ENCODE measurements around the gene GRPEL2.
A peak's percentile ranks its signal among the peaks of the same experiment; 100 is the strongest.

The GRPEL2 gene

GRCh38 chr5:149304195-149305078, 40.9 kb upstream of the GRPEL2 start:
- Histone ChIP-seq H3K27ac (ENCODE audit: low read length) (no peak overlapping the region), H3K27me3 (ENCODE audit: control insufficient read depth in 1 of 2, insufficient read depth in 2 of 2, low read length in 2 of 2) (no peaks in the 10 kb centered on the region), H3K4me3 (ENCODE audit: low read length in 2 of 2) (no peak overlapping the region), H3K9me3 (ENCODE audit: control insufficient read depth in 2 of 2, low read length in 2 of 2) (no peaks in the 10 kb centered on the region), H3K9ac (ENCODE audit: low read length in 2 of 2) (no peak overlapping the region), H3K36me3 (ENCODE audit: control insufficient read depth in 2 of 2, insufficient read depth in 2 of 2, low read length in 2 of 2) (no peaks in the 10 kb centered on the region), H3K4me1 (ENCODE audit: control insufficient read depth, insufficient read depth, low read length) (no peaks in the 10 kb centered on the region)

GRCh38 chr5:149309354-149309753, 35.9 kb upstream of the GRPEL2 start:
- H3K9ac ChIP-seq (ENCODE audit: low read length in 2 of 2), result no peak overlapping the region
- peaks cover 2% of the 10 kb centered on the region for H3K4me1 ChIP-seq (ENCODE audit: control insufficient read depth, insufficient read depth, low read length)
- no peak overlapping the region for H3K27ac ChIP-seq (ENCODE audit: low read length)
- no peaks in the 10 kb centered on the region for H3K36me3 ChIP-seq (ENCODE audit: control insufficient read depth in 2 of 2, insufficient read depth in 2 of 2, low read length in 2 of 2)
- no peaks in the 10 kb centered on the region for H3K9me3 ChIP-seq (ENCODE audit: control insufficient read depth in 2 of 2, low read length in 2 of 2)
- no peaks in the 10 kb centered on the region for H3K27me3 ChIP-seq (ENCODE audit: control insufficient read depth in 1 of 2, insufficient read depth in 2 of 2, low read length in 2 of 2)
- no peak overlapping the region for H3K4me3 ChIP-seq (ENCODE audit: low read length in 2 of 2)

GRCh38 chr5:149310488-149310887, 34.8 kb upstream of the GRPEL2 start:
- H3K9me3 ChIP-seq (ENCODE audit: control insufficient read depth in 2 of 2, low read length in 2 of 2), result no peaks in the 10 kb centered on the region
- H3K36me3 ChIP-seq (ENCODE audit: control insufficient read depth in 2 of 2, insufficient read depth in 2 of 2, low read length in 2 of 2), result no peaks in the 10 kb centered on the region
- no peak overlapping the region for H3K27ac ChIP-seq (ENCODE audit: low read length)
- H3K4me3 ChIP-seq (ENCODE audit: low read length in 2 of 2), result no peak overlapping the region
- no peaks in the 10 kb centered on the region for H3K27me3 ChIP-seq (ENCODE audit: control insufficient read depth in 1 of 2, insufficient read depth in 2 of 2, low read length in 2 of 2)
- no peak overlapping the region for H3K9ac ChIP-seq (ENCODE audit: low read length in 2 of 2)
- H3K4me1 ChIP-seq (ENCODE audit: control insufficient read depth, insufficient read depth, low read length), result peaks cover 2% of the 10 kb centered on the region

- H3K9ac ChIP-seq (ENCODE audit: low read length in 2 of 2), result no peak overlapping the region
- H3K27me3 ChIP-seq (ENCODE audit: control insufficient read depth in 1 of 2, insufficient read depth in 2 of 2, low read length in 2 of 2), result no peaks in the 10 kb centered on the region
- H3K36me3 ChIP-seq (ENCODE audit: control insufficient read depth in 2 of 2, insufficient read depth in 2 of 2, low read length in 2 of 2), result no peaks in the 10 kb centered on the region
- H3K4me3 ChIP-seq (ENCODE audit: low read length in 2 of 2), result no peak overlapping the region
- H3K27ac ChIP-seq (ENCODE audit: low read length), result no peak overlapping the region
- peaks cover 2% of the 10 kb centered on the region for H3K4me1 ChIP-seq (ENCODE audit: control insufficient read depth, insufficient read depth, low read length)
- no peaks in the 10 kb centered on the region for H3K9me3 ChIP-seq (ENCODE audit: control insufficient read depth in 2 of 2, low read length in 2 of 2)
Measured at GRCh38 chr5:149310947-149311658, 34.2 kb upstream of the GRPEL2 start.

GRCh38 chr5:149313151-149313841, 32.0 kb upstream of the GRPEL2 start:
- Histone ChIP-seq H3K4me1 (ENCODE audit: control insufficient read depth, insufficient read depth, low read length) (peaks cover 10% of the 10 kb centered on the region), H3K9me3 (ENCODE audit: control insufficient read depth in 2 of 2, low read length in 2 of 2) (no peaks in the 10 kb centered on the region), H3K36me3 (ENCODE audit: control insufficient read depth in 2 of 2, insufficient read depth in 2 of 2, low read length in 2 of 2) (no peaks in the 10 kb centered on the region), H3K9ac (ENCODE audit: low read length in 2 of 2) (no peak overlapping the region), H3K27ac (ENCODE audit: low read length) (no peak overlapping the region), H3K4me3 (ENCODE audit: low read length in 2 of 2) (no peak overlapping the region), H3K27me3 (ENCODE audit: control insufficient read depth in 1 of 2, insufficient read depth in 2 of 2, low read length in 2 of 2) (no peaks in the 10 kb centered on the region)

GRCh38 chr5:149314571-149315111, 30.7 kb upstream of the GRPEL2 start:
- Histone ChIP-seq H3K27ac (ENCODE audit: low read length) (no peak overlapping the region), H3K4me3 (ENCODE audit: low read length in 2 of 2) (no peak overlapping the region), H3K27me3 (ENCODE audit: control insufficient read depth in 1 of 2, insufficient read depth in 2 of 2, low read length in 2 of 2) (no peaks in the 10 kb centered on the region), H3K4me1 (ENCODE audit: control insufficient read depth, insufficient read depth, low read length) (peaks cover 10% of the 10 kb centered on the region), H3K9me3 (ENCODE audit: control insufficient read depth in 2 of 2, low read length in 2 of 2) (no peaks in the 10 kb centered on the region), H3K36me3 (ENCODE audit: control insufficient read depth in 2 of 2, insufficient read depth in 2 of 2, low read length in 2 of 2) (no peaks in the 10 kb centered on the region), H3K9ac (ENCODE audit: low read length in 2 of 2) (no peak overlapping the region)

- no peak overlapping the region for H3K27ac ChIP-seq (ENCODE audit: low read length)
- peaks cover 15% of the 10 kb centered on the region for H3K4me1 ChIP-seq (ENCODE audit: control insufficient read depth, insufficient read depth, low read length)
- no peaks in the 10 kb centered on the region for H3K27me3 ChIP-seq (ENCODE audit: control insufficient read depth in 1 of 2, insufficient read depth in 2 of 2, low read length in 2 of 2)
- H3K9ac ChIP-seq (ENCODE audit: low read length in 2 of 2), result no peak overlapping the region
- H3K36me3 ChIP-seq (ENCODE audit: control insufficient read depth in 2 of 2, insufficient read depth in 2 of 2, low read length in 2 of 2), result no peaks in the 10 kb centered on the region
- H3K9me3 ChIP-seq (ENCODE audit: control insufficient read depth in 2 of 2, low read length in 2 of 2), result no peaks in the 10 kb centered on the region
- H3K4me3 ChIP-seq (ENCODE audit: low read length in 2 of 2), result no peak overlapping the region
Measured at GRCh38 chr5:149315753-149316152, 29.5 kb upstream of the GRPEL2 start.

- no peak overlapping the region for H3K4me3 ChIP-seq (ENCODE audit: low read length in 2 of 2)
- H3K36me3 ChIP-seq (ENCODE audit: control insufficient read depth in 2 of 2, insufficient read depth in 2 of 2, low read length in 2 of 2), result no peaks in the 10 kb centered on the region
- H3K27me3 ChIP-seq (ENCODE audit: control insufficient read depth in 1 of 2, insufficient read depth in 2 of 2, low read length in 2 of 2), result no peaks in the 10 kb centered on the region
- no peak overlapping the region for H3K27ac ChIP-seq (ENCODE audit: low read length)
- no peaks in the 10 kb centered on the region for H3K9me3 ChIP-seq (ENCODE audit: control insufficient read depth in 2 of 2, low read length in 2 of 2)
- peaks cover 17% of the 10 kb centered on the region for H3K4me1 ChIP-seq (ENCODE audit: control insufficient read depth, insufficient read depth, low read length)
- peak overlapping the region; percentile 35 to 55 for H3K9ac ChIP-seq (ENCODE audit: low read length in 2 of 2)
Measured at GRCh38 chr5:149317281-149318048, 27.8 kb upstream of the GRPEL2 start.

- Histone ChIP-seq H3K4me3 (ENCODE audit: low read length in 2 of 2) (no peak overlapping the region), H3K27me3 (ENCODE audit: control insufficient read depth in 1 of 2, insufficient read depth in 2 of 2, low read length in 2 of 2) (no peaks in the 10 kb centered on the region), H3K36me3 (ENCODE audit: control insufficient read depth in 2 of 2, insufficient read depth in 2 of 2, low read length in 2 of 2) (no peaks in the 10 kb centered on the region), H3K4me1 (ENCODE audit: control insufficient read depth, insufficient read depth, low read length) (peaks cover 17% of the 10 kb centered on the region), H3K9me3 (ENCODE audit: control insufficient read depth in 2 of 2, low read length in 2 of 2) (no peaks in the 10 kb centered on the region), H3K9ac (ENCODE audit: low read length in 2 of 2) (no peak overlapping the region), H3K27ac (ENCODE audit: low read length) (no peak overlapping the region)
Measured at GRCh38 chr5:149319174-149319573, 26.1 kb upstream of the GRPEL2 start.

GRCh38 chr5:149320791-149321330, 24.4 kb upstream of the GRPEL2 start:
- no peaks in the 10 kb centered on the region for H3K36me3 ChIP-seq (ENCODE audit: control insufficient read depth in 2 of 2, insufficient read depth in 2 of 2, low read length in 2 of 2)

More at GRCh38 chr5:149320791-149321330, 24.4 kb upstream of the GRPEL2 start:
- Histone ChIP-seq H3K9ac (ENCODE audit: low read length in 2 of 2) (peak overlapping the region; percentile 3 to 36), H3K9me3 (ENCODE audit: control insufficient read depth in 2 of 2, low read length in 2 of 2) (no peaks in the 10 kb centered on the region), H3K4me1 (ENCODE audit: control insufficient read depth, insufficient read depth, low read length) (peaks cover 17% of the 10 kb centered on the region), H3K27ac (ENCODE audit: low read length) (peak overlapping the region; percentile 49), H3K27me3 (ENCODE audit: control insufficient read depth in 1 of 2, insufficient read depth in 2 of 2, low read length in 2 of 2) (no peaks in the 10 kb centered on the region), H3K4me3 (ENCODE audit: low read length in 2 of 2) (peak overlapping the region in 1 of 2 donors; percentile 5)
